Putamen (tissue), 1 donor: ENCODE results near the gene LGR5.
A peak's percentile ranks its signal among the peaks of the same experiment; 100 is the strongest.

ENCODE experiments used
- DNase-seq: peaks from one replicate; pipeline ENCODE4 v3.0.0-alpha.2; 2016; ENCODE audit warnings: low spot score

Gene LGR5

GRCh38 chr12:71439613-71440344 is at the start of gene LGR5:
TSS of gene LGR5 (plus strand) at chr12:71439798. CDS start at chr12:71440081, 283 bp downstream.
- DNase-seq: peak; percentile 80

- DNase-seq: peak; percentile 39
These were observed 47.0 kb upstream of the LGR5 start for GRCh38 chr12:71392521-71393145.

GRCh38 chr12:71393625-71394024 is 46.0 kb upstream of the LGR5 start:
- no peak for DNase-seq

GRCh38 chr12:71397433-71397954 is 42.1 kb upstream of the LGR5 start:
- DNase-seq: no peak

- no peak for DNase-seq
These were observed 40.4 kb upstream of the LGR5 start for GRCh38 chr12:71399197-71399596.

GRCh38 chr12:71400481-71400880 is 39.1 kb upstream of the LGR5 start:
- no peak for DNase-seq

GRCh38 chr12:71405884-71406283 is 33.7 kb upstream of the LGR5 start:
- DNase-seq: no peak

GRCh38 chr12:71407732-71408131 is 31.9 kb upstream of the LGR5 start:
- DNase-seq: no peak

GRCh38 chr12:71410844-71411243 is 28.8 kb upstream of the LGR5 start:
- DNase-seq: no peak

GRCh38 chr12:71411635-71412034 is 28.0 kb upstream of the LGR5 start:
- DNase-seq: no peak

- DNase-seq: peak; percentile 42
These were observed 24.0 kb upstream of the LGR5 start for GRCh38 chr12:71415336-71416231.

- DNase-seq: no peak
These were observed 22.4 kb upstream of the LGR5 start for GRCh38 chr12:71417181-71417580.

- DNase-seq: no peak
These were observed 18.7 kb upstream of the LGR5 start for GRCh38 chr12:71420775-71421406.

GRCh38 chr12:71425568-71426299 is 13.9 kb upstream of the LGR5 start:
- no peak for DNase-seq

- no peak for DNase-seq
These were observed 13.1 kb upstream of the LGR5 start for GRCh38 chr12:71426300-71427047.

- no peak for DNase-seq
These were observed 8.8 kb upstream of the LGR5 start for GRCh38 chr12:71430756-71431155.

- no peak for DNase-seq
These were observed 7.6 kb upstream of the LGR5 start for GRCh38 chr12:71431991-71432390.

GRCh38 chr12:71432936-71433335 is 6.7 kb upstream of the LGR5 start:
- no peak for DNase-seq

- DNase-seq: no peak
These were observed 2.9 kb upstream of the LGR5 start for GRCh38 chr12:71436696-71437095.

- no peak for DNase-seq
These were observed 782 bp upstream of the LGR5 start for GRCh38 chr12:71438670-71439361.
